GM18861 (cell line): ENCODE measurements around the gene RASGRP3.
"Not testable (repeated sequence)": the region's sequence is repeated elsewhere in the genome, so short reads cannot be mapped to it uniquely, and the experiment has no call there.

Experiments
- ATAC-seq: cut with Tn5 transposase; IDR thresholded peaks from one replicate; pipeline ENCODE4 v1.9.1; 2021; ENCODE audit not compliant: unreplicated experiment

The RASGRP3 gene, protein sequence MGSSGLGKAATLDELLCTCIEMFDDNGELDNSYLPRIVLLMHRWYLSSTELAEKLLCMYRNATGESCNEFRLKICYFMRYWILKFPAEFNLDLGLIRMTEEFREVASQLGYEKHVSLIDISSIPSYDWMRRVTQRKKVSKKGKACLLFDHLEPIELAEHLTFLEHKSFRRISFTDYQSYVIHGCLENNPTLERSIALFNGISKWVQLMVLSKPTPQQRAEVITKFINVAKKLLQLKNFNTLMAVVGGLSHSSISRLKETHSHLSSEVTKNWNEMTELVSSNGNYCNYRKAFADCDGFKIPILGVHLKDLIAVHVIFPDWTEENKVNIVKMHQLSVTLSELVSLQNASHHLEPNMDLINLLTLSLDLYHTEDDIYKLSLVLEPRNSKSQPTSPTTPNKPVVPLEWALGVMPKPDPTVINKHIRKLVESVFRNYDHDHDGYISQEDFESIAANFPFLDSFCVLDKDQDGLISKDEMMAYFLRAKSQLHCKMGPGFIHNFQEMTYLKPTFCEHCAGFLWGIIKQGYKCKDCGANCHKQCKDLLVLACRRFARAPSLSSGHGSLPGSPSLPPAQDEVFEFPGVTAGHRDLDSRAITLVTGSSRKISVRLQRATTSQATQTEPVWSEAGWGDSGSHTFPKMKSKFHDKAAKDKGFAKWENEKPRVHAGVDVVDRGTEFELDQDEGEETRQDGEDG

GRCh38 chr2:33476131-33476792 lies at the start of gene RASGRP3:
Gene RASGRP3, plus strand, starts transcription at chr2:33476649. Its CDS starts 38,488 bp downstream, at chr2:33515137.
- peak; percentile 44 for ATAC-seq

GRCh38 chr2:33426666-33427231 lies 49.7 kb upstream of the RASGRP3 start:
- no peak for ATAC-seq

DNA sequence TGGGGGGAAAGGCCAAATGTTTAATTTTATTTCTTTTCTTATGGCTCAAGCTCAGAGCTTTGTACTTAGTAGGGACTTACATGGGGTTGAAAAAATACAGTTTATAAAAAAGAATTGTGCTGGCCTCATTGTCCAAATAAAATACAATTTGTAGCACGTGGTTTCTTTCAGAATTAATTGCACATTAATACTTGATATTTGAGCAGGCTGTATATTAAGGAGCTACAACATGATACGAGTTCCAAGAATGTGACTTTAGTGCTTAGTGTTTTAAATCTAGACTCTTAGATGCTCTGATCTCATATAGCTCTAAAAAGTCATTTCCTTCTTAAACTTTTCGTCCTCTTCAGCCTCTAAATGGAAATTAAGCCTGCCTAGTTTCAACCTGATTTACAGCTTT lies 46.4 kb upstream of the RASGRP3 start:
- ATAC-seq: no peak

DNA sequence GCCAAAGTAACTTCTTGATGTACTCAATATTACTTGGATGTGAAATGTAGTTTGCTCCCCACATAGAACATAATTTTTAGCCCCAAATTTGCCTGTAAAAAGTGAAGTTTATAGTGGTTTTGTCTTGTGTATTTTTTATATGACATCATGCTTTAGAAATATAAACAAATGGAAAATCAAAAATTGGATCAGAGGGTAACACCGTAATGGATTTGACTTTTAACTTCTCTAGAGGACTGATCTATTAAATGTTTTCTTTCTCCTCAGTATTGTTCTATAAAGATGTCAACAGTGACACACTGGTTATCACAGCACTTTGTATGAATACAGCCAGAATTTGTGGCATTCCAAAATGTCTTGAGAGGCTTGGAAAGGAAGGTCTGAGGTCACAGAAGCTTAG lies 45.6 kb upstream of the RASGRP3 start:
- ATAC-seq: no peak

DNA sequence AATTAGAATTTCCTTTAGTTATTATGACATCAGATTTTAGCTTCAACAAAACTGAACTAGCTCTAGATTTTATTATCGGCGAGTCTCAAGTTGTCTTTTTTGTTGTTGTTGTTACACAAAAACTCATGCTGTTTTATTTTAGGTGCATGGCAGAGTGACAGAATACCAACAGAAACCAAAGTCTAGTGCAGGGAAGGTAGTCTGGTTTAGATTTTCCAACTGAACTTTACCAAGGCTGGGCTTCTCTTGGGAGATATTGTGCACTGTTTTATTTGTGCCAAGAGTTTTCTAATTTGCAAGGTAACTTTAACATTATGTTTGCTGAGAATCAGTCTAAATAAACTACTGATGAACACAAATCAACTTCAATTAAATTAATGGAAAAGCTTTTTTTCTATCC lies 43.6 kb upstream of the RASGRP3 start:
- ATAC-seq: no peak

GRCh38 chr2:33433279-33434235 lies 42.9 kb upstream of the RASGRP3 start:
- ATAC-seq: no peak

DNA sequence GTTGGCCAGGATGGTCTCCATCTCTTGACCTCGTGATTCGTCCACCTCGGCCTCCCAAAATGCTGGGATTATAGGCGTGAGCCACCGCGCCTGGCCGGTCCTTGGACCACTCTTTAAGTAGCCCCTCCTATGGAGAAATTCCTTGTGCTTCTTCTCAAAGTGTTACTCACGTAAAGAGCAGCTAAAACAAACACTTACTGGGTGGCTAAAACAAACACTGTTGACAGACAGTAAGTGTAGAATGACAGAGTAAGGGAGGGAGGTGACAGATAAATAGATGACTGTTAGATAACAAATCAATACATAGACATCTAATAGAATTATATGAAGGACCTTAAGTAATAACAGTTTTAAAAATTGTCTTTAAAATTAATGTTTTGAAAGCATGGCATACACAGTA lies 40.9 kb upstream of the RASGRP3 start:
- ATAC-seq: no peak

- ATAC-seq: no peak
Observed at GRCh38 chr2:33436083-33436482, 40.4 kb upstream of the RASGRP3 start.

- no peak for ATAC-seq
Observed at GRCh38 chr2:33437297-33437696, 39.2 kb upstream of the RASGRP3 start.

DNA sequence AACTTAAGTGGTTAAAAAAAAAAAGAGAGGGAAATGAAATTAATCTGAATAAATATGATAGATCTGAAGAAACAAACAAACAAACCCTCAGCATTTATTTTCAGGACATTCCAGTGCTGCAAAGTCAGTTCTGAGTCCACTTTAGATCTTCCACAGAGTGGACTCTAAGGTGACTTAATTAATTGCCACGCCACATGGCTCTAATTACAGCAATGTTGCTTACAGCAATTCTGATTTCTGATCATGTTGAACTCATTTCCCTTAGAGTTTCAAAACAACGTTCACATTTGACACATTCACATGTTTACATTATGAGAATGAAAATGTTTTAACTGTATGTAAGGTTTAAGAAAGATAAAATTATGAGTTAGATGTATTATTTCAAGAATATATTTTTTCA lies 38.6 kb upstream of the RASGRP3 start:
- ATAC-seq: no peak

- peak; percentile 93 for ATAC-seq
Observed at GRCh38 chr2:33441235-33441810, 35.1 kb upstream of the RASGRP3 start.

DNA sequence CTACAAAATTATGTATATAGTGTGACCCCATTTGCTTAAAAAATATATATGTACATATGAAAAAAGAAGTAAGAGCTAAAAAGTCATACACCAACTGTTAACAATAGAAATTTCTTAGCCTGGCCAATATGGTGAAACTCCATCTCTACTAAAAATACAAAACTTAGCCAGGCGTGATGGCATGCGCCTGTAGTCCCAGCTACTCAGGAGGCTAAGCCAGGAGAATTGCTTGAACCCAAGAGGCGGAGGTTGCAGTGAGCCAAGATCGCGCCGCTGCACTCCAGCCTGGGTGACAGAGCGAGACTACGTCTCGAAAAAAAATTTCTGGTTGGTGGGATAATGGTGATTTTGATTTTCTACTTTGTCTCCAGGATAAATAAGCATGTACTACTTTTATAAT lies 34.4 kb upstream of the RASGRP3 start:
- not testable (repeated sequence) for ATAC-seq

- no peak for ATAC-seq
Observed at GRCh38 chr2:33442528-33443079, 33.8 kb upstream of the RASGRP3 start.

- ATAC-seq: no peak
Observed at GRCh38 chr2:33443274-33443829, 33.1 kb upstream of the RASGRP3 start.

DNA sequence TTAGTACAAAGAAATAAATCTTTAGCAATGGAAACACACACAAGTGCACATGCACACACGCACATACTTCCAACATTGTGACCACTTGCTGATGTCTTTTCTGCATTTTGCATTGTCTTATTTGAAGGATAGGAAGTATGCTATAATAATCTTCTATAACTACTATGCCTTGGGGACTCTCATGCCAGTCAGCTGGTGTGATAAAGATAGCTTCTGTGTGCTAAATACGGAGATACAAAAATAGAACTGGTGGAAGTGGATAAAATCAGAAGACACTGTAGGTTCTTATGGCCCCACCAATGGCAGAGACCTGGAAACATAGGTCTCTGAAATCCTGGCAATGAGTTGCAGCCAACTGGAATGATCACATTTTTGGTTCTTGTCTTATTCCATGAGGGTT lies 31.5 kb upstream of the RASGRP3 start:
- ATAC-seq: no peak

DNA sequence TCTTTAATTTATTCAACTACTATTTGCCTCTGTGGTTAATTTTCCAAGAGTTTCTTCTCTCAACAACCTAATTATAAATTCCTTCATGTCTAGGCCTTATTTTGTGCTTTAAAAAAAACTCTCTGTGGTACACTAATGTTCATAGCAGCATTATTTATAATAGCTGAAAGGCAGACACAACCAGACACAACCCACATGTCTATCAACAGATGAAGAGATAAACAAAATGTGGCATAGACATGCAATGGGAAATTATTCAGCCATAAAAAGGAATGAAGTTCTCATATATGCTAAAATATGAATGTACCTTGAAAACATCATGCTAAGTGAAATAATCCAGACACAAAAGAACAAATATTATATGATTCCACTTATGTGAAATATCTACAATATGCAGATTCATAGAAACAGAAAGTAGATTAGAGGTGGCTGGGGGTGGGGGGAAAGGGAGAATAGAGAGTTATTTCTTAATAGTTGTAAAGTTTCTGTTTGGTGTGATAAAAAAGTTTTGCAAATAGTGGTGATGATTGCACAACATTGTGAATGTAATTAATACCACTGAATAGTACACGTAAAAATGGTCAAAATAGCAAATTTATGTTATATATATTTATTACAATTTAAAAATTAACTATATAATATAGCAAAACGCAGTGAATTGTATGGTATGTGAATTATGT lies 28.1 kb upstream of the RASGRP3 start:
- no peak for ATAC-seq

DNA sequence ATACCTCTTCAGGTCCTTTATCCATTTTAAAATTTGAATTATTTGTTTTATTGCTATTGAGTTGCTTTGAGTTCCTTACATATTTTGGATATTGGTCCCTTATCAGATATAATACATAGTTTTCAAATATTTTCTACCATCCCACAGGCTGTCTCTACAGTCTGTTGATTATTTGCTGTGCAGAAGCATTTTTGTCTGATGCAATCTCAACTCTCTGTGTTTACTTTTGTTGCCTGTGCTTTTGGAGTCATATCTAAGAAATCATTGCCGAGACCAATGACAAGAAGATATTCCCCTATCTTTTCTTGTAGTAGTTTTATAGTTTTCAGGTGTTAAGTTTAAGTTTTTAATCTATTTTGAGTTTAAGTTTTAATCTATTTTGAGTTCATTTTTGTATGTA lies 25.2 kb upstream of the RASGRP3 start:
- no peak for ATAC-seq

DNA sequence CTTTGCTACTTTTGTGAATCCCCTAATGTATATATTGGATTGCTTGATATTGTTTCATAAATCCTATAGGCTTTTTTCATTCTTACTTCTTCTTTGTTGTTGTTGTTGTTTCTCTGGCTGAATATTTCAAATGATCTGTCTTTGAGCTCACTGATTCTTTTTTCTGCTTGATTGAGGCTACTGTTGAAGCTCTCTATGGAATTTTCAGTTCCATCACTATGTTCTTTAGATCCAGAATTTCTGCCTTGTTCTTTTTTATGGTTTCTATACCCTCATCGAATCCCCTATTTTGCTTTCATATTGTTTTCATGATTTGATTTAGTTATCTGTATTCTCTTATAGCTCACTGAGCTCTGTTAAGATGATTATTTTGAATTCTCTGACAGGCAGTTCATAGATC lies 24.6 kb upstream of the RASGRP3 start:
- ATAC-seq: no peak

DNA sequence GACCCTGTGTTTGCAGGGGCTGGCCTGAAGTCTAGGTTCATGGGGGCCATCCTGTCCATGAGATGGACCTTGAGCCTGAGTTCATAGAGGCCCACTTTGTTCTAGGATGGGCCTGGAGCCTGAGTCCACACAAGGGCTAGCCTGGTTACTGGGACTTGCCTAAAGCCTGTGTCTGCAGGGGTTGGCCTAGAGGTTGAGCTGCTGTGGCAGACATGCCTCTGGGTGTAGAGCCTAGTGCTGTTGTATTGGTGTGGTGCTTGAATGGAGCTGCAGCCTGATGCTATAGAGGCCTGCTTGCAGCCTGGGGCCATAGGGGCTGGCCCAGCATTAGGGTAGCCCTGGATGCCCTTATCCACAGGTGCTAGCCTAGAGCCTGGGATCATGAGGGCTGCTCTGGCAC lies 23.9 kb upstream of the RASGRP3 start:
- no peak for ATAC-seq
